GM18870 (cell line): ENCODE results near the gene PPP1R1A.

Experiments
- ATAC-seq: cut with Tn5 transposase; IDR thresholded peaks from one replicate; pipeline ENCODE4 v1.9.1; 2021; ENCODE audit warnings: moderate library complexity; ENCODE audit not compliant: unreplicated experiment

The PPP1R1A gene

GRCh38 chr12:54572881-54573280, 15.6 kb downstream of the PPP1R1A start:
- no peak for ATAC-seq

GRCh38 chr12:54571193-54572188, 17.0 kb downstream of the PPP1R1A start:
- ATAC-seq = no peak

- no peak for ATAC-seq
Observed at GRCh38 chr12:54569995-54570528, 18.4 kb downstream of the PPP1R1A start.

GRCh38 chr12:54569072-54569471, 19.4 kb downstream of the PPP1R1A start:
- ATAC-seq = no peak

- ATAC-seq = no peak
Observed at GRCh38 chr12:54566792-54567191, 21.7 kb downstream of the PPP1R1A start.

- ATAC-seq = no peak
Observed at GRCh38 chr12:54565986-54566544, 22.4 kb downstream of the PPP1R1A start.

- no peak for ATAC-seq
Observed at GRCh38 chr12:54565310-54565985, 23.0 kb downstream of the PPP1R1A start.

GRCh38 chr12:54564768-54565167, 23.7 kb downstream of the PPP1R1A start:
- no peak for ATAC-seq

GRCh38 chr12:54563787-54564186, 24.7 kb downstream of the PPP1R1A start:
- no peak for ATAC-seq

GRCh38 chr12:54562750-54563356, 25.6 kb downstream of the PPP1R1A start:
- ATAC-seq = no peak

GRCh38 chr12:54561164-54561563, 27.3 kb downstream of the PPP1R1A start:
- no peak for ATAC-seq

- peak; percentile 94 for ATAC-seq
Observed at GRCh38 chr12:54560374-54560858, 28.0 kb downstream of the PPP1R1A start.

GRCh38 chr12:54558759-54559158, 29.7 kb downstream of the PPP1R1A start:
- ATAC-seq = no peak

GRCh38 chr12:54558311-54558710, 30.1 kb downstream of the PPP1R1A start:
- no peak for ATAC-seq

- ATAC-seq = no peak
Observed at GRCh38 chr12:54555670-54556257, 32.7 kb downstream of the PPP1R1A start.

GRCh38 chr12:54549774-54550451, 38.5 kb downstream of the PPP1R1A start:
- no peak for ATAC-seq

GRCh38 chr12:54546511-54546910, 41.9 kb downstream of the PPP1R1A start:
- no peak for ATAC-seq

GRCh38 chr12:54544743-54545142, 43.7 kb downstream of the PPP1R1A start:
- no peak for ATAC-seq

GRCh38 chr12:54543526-54543925, 44.9 kb downstream of the PPP1R1A start:
- ATAC-seq = no peak

- ATAC-seq = no peak
Observed at GRCh38 chr12:54541751-54542290, 46.6 kb downstream of the PPP1R1A start.
